Sigmoid colon (tissue), 4 donors: ENCODE results near the gene PGBD5.

Experiments used
- POLR2A ChIP-seq, 2 donors: fragments of 450-650 bp; IDR thresholded peaks; one replicate each; pipeline ENCODE4 v1.6.1; 2016; ENCODE audit warnings: antibody characterized with exemption in 2 of 2, mild to moderate bottlenecking in 2 of 2, moderate library complexity in 2 of 2
- POLR2AphosphoS5 ChIP-seq, 4 donors: sonication (generic); formaldehyde crosslinking; IDR thresholded peaks; one replicate each; pipeline ENCODE4 v1.6.1; 2017; ENCODE audit warnings: antibody characterized with exemption in 4 of 4
- TF ChIP-seq, protein P1 (sequence below), 4 experiments: fragments of 450-650 bp in 3 of 4; fragments of 200-600 bp in 1 of 4; IDR thresholded peaks; one replicate each; pipeline ENCODE4 v1.5.1; 2016 to 2019; ENCODE audit warnings: antibody characterized with exemption in 4 of 4, mild to moderate bottlenecking in 3 of 4, moderate library complexity in 2 of 4

DNA sequence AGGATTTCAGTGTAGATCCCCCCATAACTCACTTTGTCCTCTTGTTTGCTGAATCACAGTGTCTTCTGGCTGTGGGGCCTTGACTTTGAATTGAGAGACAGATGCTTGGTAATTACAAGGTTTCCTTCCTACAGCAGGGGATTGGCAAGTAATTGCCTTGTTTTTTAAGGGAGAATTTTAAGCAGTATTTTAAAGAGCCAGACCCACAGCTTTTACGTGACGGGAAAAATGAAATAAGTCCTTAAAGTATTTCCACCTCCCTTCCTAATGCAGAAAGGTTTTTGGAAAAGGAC, 41.0 kb downstream of the PGBD5 start:
- TF ChIP-seq, protein P1, sequence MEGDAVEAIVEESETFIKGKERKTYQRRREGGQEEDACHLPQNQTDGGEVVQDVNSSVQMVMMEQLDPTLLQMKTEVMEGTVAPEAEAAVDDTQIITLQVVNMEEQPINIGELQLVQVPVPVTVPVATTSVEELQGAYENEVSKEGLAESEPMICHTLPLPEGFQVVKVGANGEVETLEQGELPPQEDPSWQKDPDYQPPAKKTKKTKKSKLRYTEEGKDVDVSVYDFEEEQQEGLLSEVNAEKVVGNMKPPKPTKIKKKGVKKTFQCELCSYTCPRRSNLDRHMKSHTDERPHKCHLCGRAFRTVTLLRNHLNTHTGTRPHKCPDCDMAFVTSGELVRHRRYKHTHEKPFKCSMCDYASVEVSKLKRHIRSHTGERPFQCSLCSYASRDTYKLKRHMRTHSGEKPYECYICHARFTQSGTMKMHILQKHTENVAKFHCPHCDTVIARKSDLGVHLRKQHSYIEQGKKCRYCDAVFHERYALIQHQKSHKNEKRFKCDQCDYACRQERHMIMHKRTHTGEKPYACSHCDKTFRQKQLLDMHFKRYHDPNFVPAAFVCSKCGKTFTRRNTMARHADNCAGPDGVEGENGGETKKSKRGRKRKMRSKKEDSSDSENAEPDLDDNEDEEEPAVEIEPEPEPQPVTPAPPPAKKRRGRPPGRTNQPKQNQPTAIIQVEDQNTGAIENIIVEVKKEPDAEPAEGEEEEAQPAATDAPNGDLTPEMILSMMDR (IDR thresholded peaks at IDR 0.05): no peak
- TF ChIP-seq POLR2AphosphoS5 (IDR thresholded peaks at IDR 0.05): no peak
- no peak for TF ChIP-seq POLR2A (IDR thresholded peaks at IDR 0.05)
